ENCODE measurements around the gene MARCO.

The MARCO gene

DNA sequence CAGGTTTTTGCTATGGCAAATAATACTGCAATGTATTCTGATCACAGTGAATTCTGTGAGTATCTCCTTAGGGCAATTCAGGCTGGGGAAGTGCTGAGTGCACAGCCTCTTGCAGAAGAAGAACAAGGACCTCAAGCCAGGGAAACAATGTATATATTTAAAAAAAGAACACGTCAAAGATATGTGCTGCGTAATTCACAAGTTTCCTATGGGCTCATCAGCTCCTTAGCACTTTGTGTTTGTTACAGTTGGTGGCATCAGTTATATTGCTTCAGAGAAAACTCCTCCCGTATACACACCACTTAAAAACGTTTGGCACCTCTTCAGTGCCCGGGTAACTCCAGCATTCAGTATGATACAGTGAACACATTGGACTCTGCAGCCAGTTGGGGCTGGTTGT is 16.5 kb upstream of the MARCO start:
- no peaks in the 10 kb centered on the region for H4K20me1 ChIP-seq (ENCODE audit: insufficient read depth, low read length)
- no peaks in the 10 kb centered on the region for H3K27me3 ChIP-seq (ENCODE audit: insufficient read depth, low read length)
- no peaks in the 10 kb centered on the region for H3F3A ChIP-seq (ENCODE audit: insufficient read depth, low read length)
- no peak overlapping the region for H3K4me3 ChIP-seq (ENCODE audit: low read depth, low read length, poor library complexity, severe bottlenecking)
- no peak overlapping the region for H3K27ac ChIP-seq (ENCODE audit: low read depth, low read length, poor library complexity, severe bottlenecking)
- no peaks in the 10 kb centered on the region for H3K9me3 ChIP-seq (ENCODE audit: low read length)
- TF ChIP-seq, protein P1, sequence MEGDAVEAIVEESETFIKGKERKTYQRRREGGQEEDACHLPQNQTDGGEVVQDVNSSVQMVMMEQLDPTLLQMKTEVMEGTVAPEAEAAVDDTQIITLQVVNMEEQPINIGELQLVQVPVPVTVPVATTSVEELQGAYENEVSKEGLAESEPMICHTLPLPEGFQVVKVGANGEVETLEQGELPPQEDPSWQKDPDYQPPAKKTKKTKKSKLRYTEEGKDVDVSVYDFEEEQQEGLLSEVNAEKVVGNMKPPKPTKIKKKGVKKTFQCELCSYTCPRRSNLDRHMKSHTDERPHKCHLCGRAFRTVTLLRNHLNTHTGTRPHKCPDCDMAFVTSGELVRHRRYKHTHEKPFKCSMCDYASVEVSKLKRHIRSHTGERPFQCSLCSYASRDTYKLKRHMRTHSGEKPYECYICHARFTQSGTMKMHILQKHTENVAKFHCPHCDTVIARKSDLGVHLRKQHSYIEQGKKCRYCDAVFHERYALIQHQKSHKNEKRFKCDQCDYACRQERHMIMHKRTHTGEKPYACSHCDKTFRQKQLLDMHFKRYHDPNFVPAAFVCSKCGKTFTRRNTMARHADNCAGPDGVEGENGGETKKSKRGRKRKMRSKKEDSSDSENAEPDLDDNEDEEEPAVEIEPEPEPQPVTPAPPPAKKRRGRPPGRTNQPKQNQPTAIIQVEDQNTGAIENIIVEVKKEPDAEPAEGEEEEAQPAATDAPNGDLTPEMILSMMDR (IDR thresholded peaks at IDR 0.05; ENCODE audit: low read length): no peak
- no peak for TF ChIP-seq EZH2 (IDR thresholded peaks at IDR 0.05; ENCODE audit: borderline replicate concordance, low read length)
- H2AFZ ChIP-seq (ENCODE audit: low read length): no peak overlapping the region
- H3K9me2 ChIP-seq (ENCODE audit: low read depth, low read length): no peaks in the 10 kb centered on the region
- no peaks in the 10 kb centered on the region for H3K36me3 ChIP-seq (ENCODE audit: insufficient read depth, low read length)
- H3K4me2 ChIP-seq (ENCODE audit: low read length): no peak overlapping the region
- no peak overlapping the region for H3K9ac ChIP-seq (ENCODE audit: low read length)
- no peaks in the 10 kb centered on the region for H3K4me1 ChIP-seq (ENCODE audit: insufficient read depth, low read length, severe bottlenecking)
- H3K79me2 ChIP-seq (ENCODE audit: insufficient read depth, low read length): no peaks in the 10 kb centered on the region

DNA sequence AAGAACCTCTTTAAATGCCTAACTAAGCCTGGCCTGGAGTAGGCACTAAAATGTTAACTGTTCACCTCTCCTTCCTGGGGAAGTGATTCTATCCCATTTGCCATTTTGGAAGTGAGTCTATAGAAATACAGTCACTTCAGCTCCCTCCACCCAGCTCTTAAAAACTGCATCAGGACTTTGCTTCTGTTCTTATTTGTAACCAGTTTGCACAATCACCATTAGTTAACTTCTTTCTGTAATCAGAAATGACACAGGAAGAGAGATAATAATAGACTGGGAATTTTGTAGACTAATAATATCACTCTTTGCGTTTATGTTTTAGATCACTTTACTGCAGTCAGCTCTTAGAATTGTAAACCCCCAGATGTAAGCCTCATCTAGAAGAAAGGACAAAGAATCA is 16.0 kb upstream of the MARCO start:
- H3K36me3 ChIP-seq (ENCODE audit: insufficient read depth, low read length): no peaks in the 10 kb centered on the region
- TF ChIP-seq, protein P1 (IDR thresholded peaks at IDR 0.05; ENCODE audit: low read length): no peak
- TF ChIP-seq EZH2 (IDR thresholded peaks at IDR 0.05; ENCODE audit: borderline replicate concordance, low read length): no peak
- no peaks in the 10 kb centered on the region for H3K4me1 ChIP-seq (ENCODE audit: insufficient read depth, low read length, severe bottlenecking)
- no peaks in the 10 kb centered on the region for H3F3A ChIP-seq (ENCODE audit: insufficient read depth, low read length)
- no peak overlapping the region for H3K4me3 ChIP-seq (ENCODE audit: low read depth, low read length, poor library complexity, severe bottlenecking)
- H2AFZ ChIP-seq (ENCODE audit: low read length): no peak overlapping the region
- H3K9ac ChIP-seq (ENCODE audit: low read length): no peak overlapping the region
- no peak overlapping the region for H3K4me2 ChIP-seq (ENCODE audit: low read length)
- no peaks in the 10 kb centered on the region for H3K79me2 ChIP-seq (ENCODE audit: insufficient read depth, low read length)
- H4K20me1 ChIP-seq (ENCODE audit: insufficient read depth, low read length): no peaks in the 10 kb centered on the region
- H3K9me3 ChIP-seq (ENCODE audit: low read length): no peaks in the 10 kb centered on the region
- no peaks in the 10 kb centered on the region for H3K9me2 ChIP-seq (ENCODE audit: low read depth, low read length)
- H3K27ac ChIP-seq (ENCODE audit: low read depth, low read length, poor library complexity, severe bottlenecking): no peak overlapping the region
- H3K27me3 ChIP-seq (ENCODE audit: insufficient read depth, low read length): no peaks in the 10 kb centered on the region

DNA sequence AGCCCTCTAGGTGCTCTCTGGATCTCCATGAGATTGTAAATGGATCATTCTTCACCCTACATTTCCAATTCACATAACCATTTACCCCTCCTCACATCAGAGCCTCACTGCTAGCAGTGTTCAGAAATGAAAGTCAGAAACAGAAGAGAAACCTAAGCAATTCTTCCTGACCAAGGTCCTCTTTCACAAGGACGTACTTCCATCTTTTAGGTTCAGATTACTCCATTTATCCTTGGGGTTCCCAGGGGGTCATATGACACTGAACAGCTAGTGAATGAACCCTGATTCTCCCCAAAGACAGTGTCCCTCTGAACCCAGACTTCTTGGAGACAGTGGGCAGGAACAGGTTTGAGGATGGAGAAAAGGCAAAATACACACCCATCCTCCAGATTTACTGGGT is 12.9 kb upstream of the MARCO start:
- Histone ChIP-seq H3K27me3 (ENCODE audit: insufficient read depth, low read length) (no peaks in the 10 kb centered on the region), H3K36me3 (ENCODE audit: insufficient read depth, low read length) (no peaks in the 10 kb centered on the region), H3K4me1 (ENCODE audit: insufficient read depth, low read length, severe bottlenecking) (no peaks in the 10 kb centered on the region), H4K20me1 (ENCODE audit: insufficient read depth, low read length) (no peaks in the 10 kb centered on the region), H3K9ac (ENCODE audit: low read length) (no peak overlapping the region), H3K27ac (ENCODE audit: low read depth, low read length, poor library complexity, severe bottlenecking) (no peak overlapping the region), H3K79me2 (ENCODE audit: insufficient read depth, low read length) (no peaks in the 10 kb centered on the region), H3K9me2 (ENCODE audit: low read depth, low read length) (no peaks in the 10 kb centered on the region), H3K4me2 (ENCODE audit: low read length) (no peak overlapping the region), H3K9me3 (ENCODE audit: low read length) (no peaks in the 10 kb centered on the region), H3K4me3 (ENCODE audit: low read depth, low read length, poor library complexity, severe bottlenecking) (no peak overlapping the region), H2AFZ (ENCODE audit: low read length) (no peak overlapping the region), H3F3A (ENCODE audit: insufficient read depth, low read length) (no peaks in the 10 kb centered on the region)
- TF ChIP-seq, protein P1 (IDR thresholded peaks at IDR 0.05; ENCODE audit: low read length): no peak
- TF ChIP-seq EZH2 (IDR thresholded peaks at IDR 0.05; ENCODE audit: borderline replicate concordance, low read length): no peak

Data from OCI-LY1 (cell line).